PFSK-1 (cell line): ENCODE results near the gene ZNF511.

Experiments
- FOXP2 ChIP-seq: optimal IDR thresholded peaks from 2 replicates; pipeline ENCODE3; 2011; ENCODE audit warnings: borderline replicate concordance, control low read depth, inconsistent platforms; ENCODE audit not compliant: insufficient read depth; ENCODE audit errors: extremely low read length, extremely low read depth
- POLR2AphosphoS5 ChIP-seq: IDR thresholded peaks from 2 replicates; pipeline ENCODE4 v1.6.1; 2012; ENCODE audit warnings: low read depth, mild to moderate bottlenecking, control low read depth, low read length, moderate library complexity
- TAF1 ChIP-seq: IDR thresholded peaks from 2 replicates; pipeline ENCODE4 v1.6.1; 2012; ENCODE audit warnings: low read length, control low read depth, borderline replicate concordance; ENCODE audit not compliant: insufficient read depth
- TF ChIP-seq, protein P1 (sequence below), 2 experiments: IDR thresholded peaks; 2 replicates each; pipeline versions ENCODE4 v1.6.1 to v1.8.0; 2011 to 2012; ENCODE audit warnings: low read depth in 2 of 2, low read length in 2 of 2, control low read depth in 1 of 2, inconsistent platforms in 1 of 2, mild to moderate bottlenecking in 1 of 2, moderate library complexity in 1 of 2; ENCODE audit not compliant: insufficient read depth in 1 of 2

DNA sequence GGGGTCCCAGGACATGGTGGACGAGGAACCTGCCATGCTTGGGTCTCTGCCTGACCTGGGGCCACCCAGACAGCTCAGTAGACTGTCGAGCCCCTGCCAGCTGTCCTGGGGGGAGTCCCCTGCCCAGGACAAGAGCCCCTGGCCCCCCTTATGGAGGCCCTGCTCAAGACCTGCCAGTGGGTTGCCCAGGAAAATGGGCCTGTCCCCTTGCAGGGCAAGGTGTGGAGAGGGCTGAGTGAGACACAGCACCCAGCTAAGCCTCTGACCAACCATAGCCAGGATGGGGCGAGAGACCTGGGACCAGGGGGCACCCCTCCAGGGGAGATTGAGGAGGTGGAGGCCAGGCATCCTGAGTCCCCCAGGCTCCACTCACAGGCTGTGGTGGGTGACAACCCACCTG lies 47.3 kb downstream of the ZNF511 start:
- TF ChIP-seq FOXP2 = no peak
- TF ChIP-seq, protein P1, sequence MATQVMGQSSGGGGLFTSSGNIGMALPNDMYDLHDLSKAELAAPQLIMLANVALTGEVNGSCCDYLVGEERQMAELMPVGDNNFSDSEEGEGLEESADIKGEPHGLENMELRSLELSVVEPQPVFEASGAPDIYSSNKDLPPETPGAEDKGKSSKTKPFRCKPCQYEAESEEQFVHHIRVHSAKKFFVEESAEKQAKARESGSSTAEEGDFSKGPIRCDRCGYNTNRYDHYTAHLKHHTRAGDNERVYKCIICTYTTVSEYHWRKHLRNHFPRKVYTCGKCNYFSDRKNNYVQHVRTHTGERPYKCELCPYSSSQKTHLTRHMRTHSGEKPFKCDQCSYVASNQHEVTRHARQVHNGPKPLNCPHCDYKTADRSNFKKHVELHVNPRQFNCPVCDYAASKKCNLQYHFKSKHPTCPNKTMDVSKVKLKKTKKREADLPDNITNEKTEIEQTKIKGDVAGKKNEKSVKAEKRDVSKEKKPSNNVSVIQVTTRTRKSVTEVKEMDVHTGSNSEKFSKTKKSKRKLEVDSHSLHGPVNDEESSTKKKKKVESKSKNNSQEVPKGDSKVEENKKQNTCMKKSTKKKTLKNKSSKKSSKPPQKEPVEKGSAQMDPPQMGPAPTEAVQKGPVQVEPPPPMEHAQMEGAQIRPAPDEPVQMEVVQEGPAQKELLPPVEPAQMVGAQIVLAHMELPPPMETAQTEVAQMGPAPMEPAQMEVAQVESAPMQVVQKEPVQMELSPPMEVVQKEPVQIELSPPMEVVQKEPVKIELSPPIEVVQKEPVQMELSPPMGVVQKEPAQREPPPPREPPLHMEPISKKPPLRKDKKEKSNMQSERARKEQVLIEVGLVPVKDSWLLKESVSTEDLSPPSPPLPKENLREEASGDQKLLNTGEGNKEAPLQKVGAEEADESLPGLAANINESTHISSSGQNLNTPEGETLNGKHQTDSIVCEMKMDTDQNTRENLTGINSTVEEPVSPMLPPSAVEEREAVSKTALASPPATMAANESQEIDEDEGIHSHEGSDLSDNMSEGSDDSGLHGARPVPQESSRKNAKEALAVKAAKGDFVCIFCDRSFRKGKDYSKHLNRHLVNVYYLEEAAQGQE (IDR thresholded peaks at IDR 0.05; ENCODE audit: insufficient read depth in 1 of 2, low read depth in 2 of 2, low read length in 2 of 2) = no peak
- no peak for TF ChIP-seq TAF1
- no peak for TF ChIP-seq POLR2AphosphoS5
